ENCODE results near the gene ROBO1.
"Not testable (repeated sequence)": the region's sequence is repeated elsewhere in the genome, so short reads cannot be mapped to it uniquely, and the experiment has no call there.

Gene ROBO1

GRCh38 chr3:78706906-78707523 is 1060.8 kb downstream of the ROBO1 start:
- Mint-ChIP-seq H3K36me3 (no peaks in the 10 kb centered on the region), H3K27me3 (no peaks in the 10 kb centered on the region), H3K9me3 (peaks cover 4% of the 10 kb centered on the region), H3K4me3 (no peak overlapping the region), H3K4me1 (no peaks in the 10 kb centered on the region), H3K27ac (no peak overlapping the region)

DNA sequence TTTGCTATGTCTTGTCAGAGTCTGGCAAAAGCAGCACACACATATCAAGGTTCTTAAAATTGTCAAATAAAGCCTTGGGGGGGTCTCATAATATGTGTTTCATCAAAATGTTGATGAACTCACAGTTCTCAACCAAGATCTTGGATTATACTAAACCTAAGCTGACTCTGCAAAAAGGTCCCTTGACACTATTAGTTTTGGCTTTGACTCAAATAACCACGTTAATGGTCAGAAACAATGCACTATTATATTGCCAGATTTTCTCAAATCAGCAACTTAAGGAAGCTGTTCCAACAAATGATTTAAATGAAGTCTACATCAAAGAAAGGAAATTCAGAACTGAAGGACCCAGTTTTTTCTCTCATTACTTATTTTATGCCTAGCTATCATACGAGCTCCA is 1063.9 kb downstream of the ROBO1 start:
- Mint-ChIP-seq H3K27me3 (no peaks in the 10 kb centered on the region), H3K27ac (no peak overlapping the region), H3K36me3 (no peaks in the 10 kb centered on the region), H3K4me1 (no peaks in the 10 kb centered on the region), H3K4me3 (no peak overlapping the region), H3K9me3 (peaks cover 4% of the 10 kb centered on the region)

DNA sequence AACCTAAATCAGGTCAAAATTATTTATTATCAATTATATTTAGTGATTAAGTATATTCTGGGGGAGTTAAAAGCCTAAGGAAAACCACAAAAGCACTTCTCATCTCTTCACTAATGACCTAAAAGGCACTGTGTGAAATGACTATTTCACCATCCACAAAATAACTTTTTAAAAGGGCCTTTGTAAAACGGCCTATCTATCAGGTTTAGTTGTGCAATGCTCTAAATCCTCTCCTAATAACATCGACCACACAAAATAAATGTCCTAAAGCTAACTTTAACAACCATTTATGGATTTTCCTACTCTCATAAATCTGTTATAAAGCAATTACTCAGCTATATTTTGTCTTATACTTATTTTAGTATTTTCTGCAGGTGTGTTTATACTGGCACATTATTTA is 1066.3 kb downstream of the ROBO1 start:
- H3K27me3 Mint-ChIP-seq = no peaks in the 10 kb centered on the region
- H3K36me3 Mint-ChIP-seq = no peaks in the 10 kb centered on the region
- H3K9me3 Mint-ChIP-seq = no peaks in the 10 kb centered on the region
- H3K27ac Mint-ChIP-seq = no peak overlapping the region
- H3K4me3 Mint-ChIP-seq = no peak overlapping the region
- no peaks in the 10 kb centered on the region for H3K4me1 Mint-ChIP-seq

GRCh38 chr3:78698431-78698830 is 1069.4 kb downstream of the ROBO1 start:
- H3K4me3 Mint-ChIP-seq = no peak overlapping the region
- no peaks in the 10 kb centered on the region for H3K36me3 Mint-ChIP-seq
- no peaks in the 10 kb centered on the region for H3K27me3 Mint-ChIP-seq
- H3K4me1 Mint-ChIP-seq = no peaks in the 10 kb centered on the region
- H3K9me3 Mint-ChIP-seq = no peaks in the 10 kb centered on the region
- no peak overlapping the region for H3K27ac Mint-ChIP-seq

DNA sequence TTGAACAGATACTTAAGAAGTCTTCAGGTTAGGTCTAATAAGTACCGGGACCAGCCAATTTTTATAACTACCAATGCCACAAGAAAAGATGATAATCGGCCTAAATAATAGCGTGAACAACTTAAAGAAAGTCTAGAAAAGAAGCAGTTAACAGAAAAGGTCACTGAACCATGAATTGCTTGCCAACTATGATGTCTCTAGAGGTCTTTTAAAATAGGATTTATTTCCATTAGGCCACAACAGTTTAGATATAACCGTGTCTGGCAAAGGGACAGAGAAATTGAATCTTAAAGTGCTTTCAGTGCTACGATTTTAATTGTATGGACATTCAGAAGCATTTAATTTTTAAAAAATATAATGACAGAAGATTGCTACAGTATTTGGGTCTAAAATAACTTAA is 1070.4 kb downstream of the ROBO1 start:
- H3K36me3 Mint-ChIP-seq = no peaks in the 10 kb centered on the region
- H3K4me1 Mint-ChIP-seq = no peaks in the 10 kb centered on the region
- H3K27ac Mint-ChIP-seq = no peak overlapping the region
- H3K9me3 Mint-ChIP-seq = no peaks in the 10 kb centered on the region
- no peak overlapping the region for H3K4me3 Mint-ChIP-seq
- H3K27me3 Mint-ChIP-seq = no peaks in the 10 kb centered on the region

GRCh38 chr3:78690766-78691165 is 1077.0 kb downstream of the ROBO1 start:
- Mint-ChIP-seq H3K27ac (no peak overlapping the region), H3K9me3 (peaks cover 5% of the 10 kb centered on the region), H3K4me1 (no peaks in the 10 kb centered on the region)

GRCh38 chr3:78689378-78689777 is 1078.4 kb downstream of the ROBO1 start:
- Mint-ChIP-seq H3K36me3 (no peaks in the 10 kb centered on the region), H3K27ac (no peak overlapping the region), H3K4me1 (no peaks in the 10 kb centered on the region), H3K4me3 (no peak overlapping the region), H3K9me3 (peaks cover 5% of the 10 kb centered on the region), H3K27me3 (no peaks in the 10 kb centered on the region)

More at GRCh38 chr3:78690766-78691165, 1077.0 kb downstream of the ROBO1 start:
- no peak overlapping the region for H3K4me3 Mint-ChIP-seq
- no peaks in the 10 kb centered on the region for H3K27me3 Mint-ChIP-seq
- H3K36me3 Mint-ChIP-seq = no peaks in the 10 kb centered on the region

DNA sequence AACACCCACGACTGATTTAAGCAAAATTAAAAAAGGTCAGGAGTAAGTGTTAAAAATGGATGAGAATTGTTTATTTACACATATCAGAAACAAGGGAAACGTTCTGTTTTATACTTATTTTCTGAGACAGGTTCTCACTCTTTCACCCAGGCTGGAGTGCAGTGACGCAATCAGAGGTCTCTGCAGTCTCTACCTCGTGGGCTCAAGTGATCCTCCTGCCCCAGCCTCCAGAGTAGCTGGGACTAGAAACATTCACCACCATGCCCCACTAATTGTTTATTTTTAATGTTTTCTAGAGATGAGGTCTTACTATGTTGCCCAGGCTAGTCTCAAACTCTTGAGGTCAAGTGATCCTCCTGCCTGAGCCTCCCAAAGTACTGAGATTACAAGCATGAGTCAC is 1080.3 kb downstream of the ROBO1 start:
- H3K27me3 Mint-ChIP-seq = no peaks in the 10 kb centered on the region
- no peak overlapping the region for H3K27ac Mint-ChIP-seq
- H3K36me3 Mint-ChIP-seq = no peaks in the 10 kb centered on the region

GRCh38 chr3:78683284-78683683 is 1084.5 kb downstream of the ROBO1 start:
- Mint-ChIP-seq H3K27ac (no peak overlapping the region), H3K27me3 (no peaks in the 10 kb centered on the region), H3K4me3 (no peak overlapping the region), H3K4me1 (no peaks in the 10 kb centered on the region), H3K36me3 (no peaks in the 10 kb centered on the region), H3K9me3 (no peaks in the 10 kb centered on the region)

More for the DNA sequence above, 1080.3 kb downstream of the ROBO1 start:
- no peaks in the 10 kb centered on the region for H3K4me1 Mint-ChIP-seq
- peaks cover 5% of the 10 kb centered on the region for H3K9me3 Mint-ChIP-seq
- H3K4me3 Mint-ChIP-seq = no peak overlapping the region

DNA sequence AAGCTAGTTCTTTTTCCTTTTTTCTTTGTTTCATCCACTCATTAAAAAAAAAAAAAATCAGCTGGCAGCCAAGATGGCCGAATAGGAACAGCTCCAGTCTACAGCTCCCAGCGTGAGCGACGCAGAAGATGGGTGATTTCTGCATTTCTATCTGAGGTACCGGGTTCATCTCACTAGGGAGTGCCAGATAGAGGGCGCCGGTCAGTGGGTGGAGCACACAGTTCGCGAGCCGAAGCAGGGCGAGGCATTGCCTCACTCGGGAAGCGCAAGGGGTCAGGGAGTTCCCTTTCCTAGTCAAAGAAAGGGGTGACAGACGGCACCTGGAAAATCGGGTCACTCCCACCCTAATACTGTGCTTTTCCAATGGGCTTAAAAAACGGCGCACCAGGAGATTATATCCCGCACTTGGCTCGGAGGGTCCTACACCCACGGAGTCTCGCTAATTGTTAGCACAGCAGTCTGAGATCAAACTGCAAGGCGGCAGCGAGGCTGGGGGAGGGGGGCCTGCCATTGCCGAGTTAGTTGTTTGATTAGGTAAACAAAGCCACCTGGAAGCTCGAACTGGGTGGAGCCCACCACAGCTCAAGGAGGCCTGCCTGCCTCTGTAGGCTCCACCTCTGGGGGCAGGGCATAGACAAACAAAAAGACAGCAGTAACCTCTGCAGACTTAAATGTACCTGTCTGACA is 1092.5 kb downstream of the ROBO1 start:
- not testable (repeated sequence) for H3K4me3 Mint-ChIP-seq

GRCh38 chr3:78670746-78671145 is 1097.1 kb downstream of the ROBO1 start:
- Mint-ChIP-seq H3K9me3 (peaks cover 5% of the 10 kb centered on the region), H3K4me1 (no peaks in the 10 kb centered on the region), H3K4me3 (no peak overlapping the region), H3K27ac (no peak overlapping the region), H3K27me3 (no peaks in the 10 kb centered on the region), H3K36me3 (no peaks in the 10 kb centered on the region)

More for the DNA sequence above, 1092.5 kb downstream of the ROBO1 start:
- not testable (repeated sequence) for H3K36me3 Mint-ChIP-seq, H3K27me3 Mint-ChIP-seq, H3K9me3 Mint-ChIP-seq, H3K27ac Mint-ChIP-seq, H3K4me1 Mint-ChIP-seq

DNA sequence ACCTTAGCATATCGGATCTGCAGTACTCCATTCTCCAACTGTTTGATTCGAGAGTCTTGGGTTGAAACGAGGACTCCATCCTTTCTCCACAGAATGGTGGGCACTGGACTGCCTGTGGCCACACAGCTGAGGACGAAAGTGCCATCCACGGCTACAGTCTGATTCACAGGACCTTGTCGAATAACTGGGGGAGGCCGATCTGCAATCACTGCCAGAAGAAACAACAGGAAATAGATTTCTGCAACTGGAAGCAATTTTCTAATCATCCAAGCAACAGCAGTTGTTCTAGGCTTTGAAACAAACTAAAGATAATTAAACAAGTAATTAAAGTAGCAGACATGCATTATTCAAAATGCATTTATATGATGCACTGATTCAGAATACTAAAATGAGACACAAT is 1097.7 kb downstream of the ROBO1 start:
- H3K27me3 Mint-ChIP-seq = no peaks in the 10 kb centered on the region
- H3K36me3 Mint-ChIP-seq = no peaks in the 10 kb centered on the region
- no peaks in the 10 kb centered on the region for H3K4me1 Mint-ChIP-seq
- H3K27ac Mint-ChIP-seq = no peak overlapping the region
- no peak overlapping the region for H3K4me3 Mint-ChIP-seq
- H3K9me3 Mint-ChIP-seq = peaks cover 5% of the 10 kb centered on the region

DNA sequence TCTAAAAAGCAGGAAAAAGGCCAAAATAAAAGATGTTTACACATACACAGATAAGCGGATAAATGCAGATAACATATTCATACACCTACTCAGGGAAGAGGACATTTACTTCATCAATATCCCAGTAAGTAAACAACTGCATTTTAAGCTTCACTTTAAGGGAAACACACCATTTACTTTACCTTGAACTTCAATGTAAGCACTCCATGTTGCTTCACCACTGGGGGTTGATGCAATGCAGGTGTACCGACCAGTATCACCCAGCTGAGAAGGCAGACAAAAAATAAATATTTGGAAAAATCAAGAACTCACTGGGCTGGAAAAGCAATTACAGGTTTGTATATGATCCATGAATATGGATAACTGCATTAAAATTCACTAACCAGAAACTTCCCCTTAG is 1099.5 kb downstream of the ROBO1 start:
- H3K27me3 Mint-ChIP-seq = no peaks in the 10 kb centered on the region
- H3K9me3 Mint-ChIP-seq = peaks cover 5% of the 10 kb centered on the region
- no peaks in the 10 kb centered on the region for H3K4me1 Mint-ChIP-seq
- H3K4me3 Mint-ChIP-seq = no peak overlapping the region
- H3K36me3 Mint-ChIP-seq = no peaks in the 10 kb centered on the region
- H3K27ac Mint-ChIP-seq = no peak overlapping the region

DNA sequence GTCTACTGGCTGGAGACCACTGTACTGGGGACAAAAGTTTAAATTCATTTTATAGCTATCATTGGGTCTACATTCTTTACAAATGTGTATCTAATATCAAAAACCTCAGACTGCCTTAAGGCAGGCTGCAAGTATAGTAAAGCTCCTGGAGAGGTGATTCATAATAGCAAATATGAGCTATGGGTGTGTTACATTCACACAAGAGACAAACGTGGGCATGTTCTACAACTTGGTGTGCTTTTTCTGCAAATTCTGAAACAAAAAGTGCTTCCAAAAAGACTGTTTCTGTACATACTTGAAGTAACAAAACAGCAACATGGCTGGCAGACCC is 1101.4 kb downstream of the ROBO1 start:
- no peak overlapping the region for H3K4me3 Mint-ChIP-seq
- no peak overlapping the region for H3K27ac Mint-ChIP-seq
- H3K4me1 Mint-ChIP-seq = no peaks in the 10 kb centered on the region
- peaks cover 5% of the 10 kb centered on the region for H3K9me3 Mint-ChIP-seq
- no peaks in the 10 kb centered on the region for H3K27me3 Mint-ChIP-seq
- H3K36me3 Mint-ChIP-seq = no peaks in the 10 kb centered on the region

DNA sequence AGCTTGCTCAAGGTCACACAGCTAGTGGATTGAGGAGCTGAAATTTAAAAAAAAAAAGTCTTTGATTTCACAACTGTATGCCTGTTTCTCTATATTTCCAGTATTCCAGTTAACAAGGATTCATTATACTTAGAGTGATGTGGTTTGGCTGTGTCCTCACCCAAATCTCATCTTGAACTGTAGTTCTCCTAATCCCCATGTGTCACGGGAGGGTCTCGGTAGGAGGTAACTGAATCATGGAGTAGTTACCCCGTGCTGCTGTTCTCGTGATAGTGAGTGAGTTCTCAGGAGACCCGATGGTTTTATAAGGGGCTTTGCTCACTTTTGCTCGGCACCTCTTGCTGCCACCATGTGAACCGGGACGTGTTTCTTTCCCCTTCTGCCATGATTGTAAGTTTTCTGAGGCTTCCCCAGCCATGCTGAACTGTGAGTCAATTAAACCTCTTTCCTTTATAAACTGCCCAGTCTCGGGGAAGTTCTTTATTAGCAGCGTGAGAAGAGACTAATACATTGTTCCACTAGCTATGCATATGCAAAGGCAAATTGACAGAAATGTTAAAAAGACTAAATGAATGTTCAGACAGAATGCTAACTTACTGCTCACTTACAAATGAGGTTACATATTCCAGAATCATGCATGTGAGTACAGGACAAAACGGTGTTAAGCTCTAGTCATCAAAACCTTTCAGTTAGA is 1101.9 kb downstream of the ROBO1 start:
- H3K9me3 Mint-ChIP-seq = peaks cover 5% of the 10 kb centered on the region
- no peaks in the 10 kb centered on the region for H3K27me3 Mint-ChIP-seq
- no peak overlapping the region for H3K4me3 Mint-ChIP-seq
- no peaks in the 10 kb centered on the region for H3K36me3 Mint-ChIP-seq
- no peak overlapping the region for H3K27ac Mint-ChIP-seq
- H3K4me1 Mint-ChIP-seq = no peaks in the 10 kb centered on the region

DNA sequence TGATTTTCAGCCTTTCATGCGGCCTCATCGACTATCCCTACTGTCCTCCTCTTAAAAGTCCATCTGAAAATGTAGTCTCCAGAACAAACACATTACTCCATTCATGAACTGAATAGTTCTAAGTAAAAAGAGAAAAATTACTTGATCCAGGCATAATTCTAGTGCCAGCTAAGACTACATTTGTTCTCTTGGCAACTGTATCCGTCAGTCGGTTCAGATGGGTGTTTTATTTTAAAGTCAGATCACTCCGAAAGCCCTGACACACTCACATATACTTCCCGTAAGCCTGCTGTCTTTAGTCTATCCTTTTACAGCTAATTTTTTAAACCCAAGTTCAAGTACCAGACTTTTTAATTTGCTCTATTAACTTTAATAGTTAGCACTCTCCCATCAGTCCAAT is 1102.7 kb downstream of the ROBO1 start:
- Mint-ChIP-seq H3K4me1 (no peaks in the 10 kb centered on the region), H3K9me3 (peaks cover 5% of the 10 kb centered on the region), H3K4me3 (no peak overlapping the region), H3K27ac (no peak overlapping the region), H3K36me3 (no peaks in the 10 kb centered on the region), H3K27me3 (no peaks in the 10 kb centered on the region)

All from activated naive CD4-positive, alpha-beta T cell treated with anti-CD3 and anti-CD28 coated beads, Interleukin-2, amount 50 U/mL, for 24 hours (primary cell).